HG03521 (cell line): ENCODE data around the gene SNRNP25.
A peak's percentile ranks its signal among the peaks of the same experiment; 100 is the strongest.
"Not testable (repeated sequence)": the region's sequence is repeated elsewhere in the genome, so short reads cannot be mapped to it uniquely, and the experiment has no call there.

Experiments used
- ATAC-seq: cut with Tn5 transposase; IDR thresholded peaks from one replicate; pipeline ENCODE4 v1.9.1; 2021; ENCODE audit warnings: mild to moderate bottlenecking, moderate library complexity; ENCODE audit not compliant: unreplicated experiment

SNRNP25 gene

GRCh38 chr16:53346-54236 is at the start of gene SNRNP25, which contains the start of gene POLR3K:
Gene SNRNP25, plus strand, starts transcription at chr16:53828. Its CDS starts 189 bp downstream, at chr16:54017.
Gene POLR3K, minus strand, starts transcription at chr16:53608. Its CDS starts 22 bp downstream, at chr16:53586.
- peak; percentile 90 for ATAC-seq

- ATAC-seq = no peak
Observed at GRCh38 chr16:9903-10665, 43.5 kb upstream of the SNRNP25 start.

- not testable (repeated sequence) for ATAC-seq
Observed at GRCh38 chr16:10772-11171, 42.9 kb upstream of the SNRNP25 start.

GRCh38 chr16:17062-17765 is 36.4 kb upstream of the SNRNP25 start:
- ATAC-seq = not testable (repeated sequence)

GRCh38 chr16:20886-21285 is 32.7 kb upstream of the SNRNP25 start:
- ATAC-seq = not testable (repeated sequence)

- ATAC-seq = not testable (repeated sequence)
Observed at GRCh38 chr16:24151-24550, 29.5 kb upstream of the SNRNP25 start.

GRCh38 chr16:25926-26348 is 27.7 kb upstream of the SNRNP25 start:
- not testable (repeated sequence) for ATAC-seq

GRCh38 chr16:30627-31026 is 23.0 kb upstream of the SNRNP25 start:
- not testable (repeated sequence) for ATAC-seq

GRCh38 chr16:33154-33876 is 20.3 kb upstream of the SNRNP25 start:
- not testable (repeated sequence) for ATAC-seq

- no peak for ATAC-seq
Observed at GRCh38 chr16:33877-34647, 19.6 kb upstream of the SNRNP25 start.

- ATAC-seq = no peak
Observed at GRCh38 chr16:34648-34987, 19.0 kb upstream of the SNRNP25 start.

GRCh38 chr16:35011-35677 is 18.5 kb upstream of the SNRNP25 start:
- ATAC-seq = no peak

- no peak for ATAC-seq
Observed at GRCh38 chr16:35678-36305, 17.8 kb upstream of the SNRNP25 start.

- ATAC-seq = no peak
Observed at GRCh38 chr16:36336-36984, 17.2 kb upstream of the SNRNP25 start.

- no peak for ATAC-seq
Observed at GRCh38 chr16:37511-37910, 16.1 kb upstream of the SNRNP25 start.

GRCh38 chr16:38206-38605 is 15.4 kb upstream of the SNRNP25 start:
- ATAC-seq = not testable (repeated sequence)

GRCh38 chr16:38941-39892 is 14.4 kb upstream of the SNRNP25 start:
- ATAC-seq = peak; percentile 80
